GM21528 (cell line): ENCODE measurements around the gene TNIK.

Experiments used
- ATAC-seq: cut with Tn5 transposase; IDR thresholded peaks from one replicate; pipeline ENCODE4 v1.9.1; 2021; ENCODE audit warnings: mild to moderate bottlenecking, moderate library complexity; ENCODE audit not compliant: unreplicated experiment, low FRiP score

TNIK gene

GRCh38 chr3:171459942-171460724, at the start of gene TNIK:
TNIK (minus strand) TSS chr3:171460405; CDS start chr3:171460063, 342 bp downstream.
- peak; percentile 86 for ATAC-seq

- no peak for ATAC-seq
These were observed 48.5 kb upstream of the TNIK start for GRCh38 chr3:171508676-171509075.

GRCh38 chr3:171508206-171508605, 48.0 kb upstream of the TNIK start:
- ATAC-seq, result no peak

- ATAC-seq, result no peak
These were observed 46.6 kb upstream of the TNIK start for GRCh38 chr3:171506743-171507319.

- no peak for ATAC-seq
These were observed 45.7 kb upstream of the TNIK start for GRCh38 chr3:171505822-171506333.

GRCh38 chr3:171504376-171504775, 44.2 kb upstream of the TNIK start:
- ATAC-seq, result no peak

GRCh38 chr3:171503817-171504216, 43.6 kb upstream of the TNIK start:
- no peak for ATAC-seq

- no peak for ATAC-seq
These were observed 38.7 kb upstream of the TNIK start for GRCh38 chr3:171498921-171499320.

GRCh38 chr3:171497468-171497867, 37.3 kb upstream of the TNIK start:
- no peak for ATAC-seq

- no peak for ATAC-seq
These were observed 35.2 kb upstream of the TNIK start for GRCh38 chr3:171495413-171495812.

- no peak for ATAC-seq
These were observed 34.4 kb upstream of the TNIK start for GRCh38 chr3:171494457-171495109.

- ATAC-seq, result no peak
These were observed 31.2 kb upstream of the TNIK start for GRCh38 chr3:171491361-171491760.

GRCh38 chr3:171490901-171491300, 30.7 kb upstream of the TNIK start:
- no peak for ATAC-seq

- ATAC-seq, result no peak
These were observed 29.1 kb upstream of the TNIK start for GRCh38 chr3:171489348-171489747.

GRCh38 chr3:171488479-171488878, 28.3 kb upstream of the TNIK start:
- ATAC-seq, result no peak

GRCh38 chr3:171487382-171487781, 27.2 kb upstream of the TNIK start:
- no peak for ATAC-seq

GRCh38 chr3:171485338-171485737, 25.1 kb upstream of the TNIK start:
- no peak for ATAC-seq

- ATAC-seq, result no peak
These were observed 20.8 kb upstream of the TNIK start for GRCh38 chr3:171481011-171481410.

GRCh38 chr3:171480526-171480925, 20.3 kb upstream of the TNIK start:
- no peak for ATAC-seq

- no peak for ATAC-seq
These were observed 16.4 kb upstream of the TNIK start for GRCh38 chr3:171476532-171477102.

GRCh38 chr3:171472552-171472951, 12.3 kb upstream of the TNIK start:
- ATAC-seq, result no peak
